ENCODE results near the gene PCDHA4.

Gene PCDHA4

DNA sequence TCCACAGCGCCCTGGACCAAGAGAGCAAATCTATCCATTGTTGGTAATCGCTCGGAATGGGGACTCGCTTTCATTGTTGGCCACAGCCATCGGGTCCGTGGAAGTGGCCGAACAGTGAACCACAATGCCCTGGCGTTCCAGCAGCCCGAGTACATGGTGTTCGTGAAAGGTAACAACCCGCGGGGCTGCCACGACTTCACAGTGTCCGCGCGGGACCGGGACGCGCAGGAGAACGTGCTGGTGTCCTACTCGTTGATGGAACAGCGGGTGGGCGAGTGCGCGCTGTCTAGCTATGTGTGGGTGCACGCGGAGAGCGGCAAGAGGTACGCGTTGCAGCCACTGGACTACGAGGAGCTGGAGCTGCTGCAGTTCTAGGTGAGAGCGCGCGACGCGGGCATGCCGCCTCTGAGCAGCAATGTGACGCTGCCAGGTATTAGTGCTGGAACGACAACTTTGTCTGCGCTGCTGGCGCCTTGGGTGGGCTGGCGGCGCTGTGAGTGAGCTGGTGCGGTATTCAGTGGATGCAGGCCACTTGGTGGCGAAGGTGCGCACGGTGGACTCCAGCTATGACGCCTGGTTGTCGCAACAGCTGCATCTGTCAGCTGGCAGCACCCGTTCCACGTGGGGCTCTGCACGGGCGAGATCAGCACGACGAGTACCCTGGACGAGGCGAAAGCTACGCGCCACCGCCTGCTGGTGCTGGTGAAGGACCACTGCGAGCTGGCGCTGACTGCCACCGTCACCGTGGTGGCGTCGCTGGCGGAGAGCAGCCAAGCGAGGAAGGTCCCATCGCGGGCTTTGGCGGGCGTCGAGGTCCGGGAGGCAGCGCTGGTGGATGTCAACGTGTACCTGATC lies 55.8 kb downstream of the PCDHA4 start:
- no peak for DNase-seq
